GM10266 (cell line): ENCODE results near the gene PAX2.

Source experiments
- DNase-seq: peaks from one replicate; pipeline ENCODE4 v3.0.0; 2012; ENCODE audit errors: extremely low spot score
- CTCF ChIP-seq: IDR thresholded peaks from 2 replicates; pipeline ENCODE4 v1.5.1; 2012; ENCODE audit warnings: mild to moderate bottlenecking, low read depth; ENCODE audit not compliant: control insufficient read depth, insufficient read depth; ENCODE audit errors: missing control alignments

The PAX2 gene

GRCh38 chr10:100755821-100756220 is 10.4 kb downstream of the PAX2 start:
- no peak for TF ChIP-seq CTCF
- no peak for DNase-seq

DNA sequence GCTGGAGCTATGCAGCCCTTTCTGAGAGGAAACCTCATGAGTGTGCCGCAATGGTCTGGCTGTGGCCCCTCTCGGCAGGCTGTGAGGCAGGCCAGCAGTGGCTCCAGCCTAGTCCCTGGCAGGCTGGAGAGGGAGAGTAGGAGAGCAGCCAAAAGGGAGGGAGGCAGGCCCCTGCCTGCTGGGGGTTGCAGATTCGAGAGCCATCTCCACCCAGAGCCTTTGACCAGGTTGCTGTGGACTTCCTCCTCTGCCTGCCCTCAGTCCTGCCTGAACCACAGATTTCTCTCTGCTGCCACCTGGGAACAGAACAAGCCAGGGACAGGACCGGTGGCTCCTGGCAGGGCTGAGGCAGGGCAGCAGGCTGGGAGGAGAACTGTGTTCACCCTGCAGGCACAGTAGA is 13.9 kb downstream of the PAX2 start:
- no peak for TF ChIP-seq CTCF
- no peak for DNase-seq

DNA sequence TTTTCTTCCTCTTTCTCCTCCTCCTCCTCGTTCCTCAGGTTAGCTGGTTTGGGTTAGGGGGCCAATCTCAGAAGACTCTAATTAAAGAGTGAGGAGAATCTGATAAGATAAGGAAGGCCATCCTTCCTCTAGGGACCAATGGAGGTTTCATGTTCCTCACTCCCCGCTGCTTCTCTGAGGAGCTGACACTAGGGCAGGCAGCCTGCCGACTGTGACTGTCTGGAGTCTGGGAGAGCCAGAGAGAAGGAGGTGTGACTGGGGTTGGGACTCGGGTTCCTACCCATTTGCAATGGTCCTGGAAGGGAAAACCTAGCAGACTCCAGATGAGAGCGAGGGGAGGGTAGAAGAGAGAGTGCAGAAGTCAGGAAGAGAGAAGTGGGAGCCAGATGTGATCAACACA is 15.3 kb downstream of the PAX2 start:
- no peak for TF ChIP-seq CTCF
- no peak for DNase-seq

GRCh38 chr10:100761191-100761590 is 15.8 kb downstream of the PAX2 start:
- no peak for DNase-seq
- TF ChIP-seq CTCF = no peak

DNA sequence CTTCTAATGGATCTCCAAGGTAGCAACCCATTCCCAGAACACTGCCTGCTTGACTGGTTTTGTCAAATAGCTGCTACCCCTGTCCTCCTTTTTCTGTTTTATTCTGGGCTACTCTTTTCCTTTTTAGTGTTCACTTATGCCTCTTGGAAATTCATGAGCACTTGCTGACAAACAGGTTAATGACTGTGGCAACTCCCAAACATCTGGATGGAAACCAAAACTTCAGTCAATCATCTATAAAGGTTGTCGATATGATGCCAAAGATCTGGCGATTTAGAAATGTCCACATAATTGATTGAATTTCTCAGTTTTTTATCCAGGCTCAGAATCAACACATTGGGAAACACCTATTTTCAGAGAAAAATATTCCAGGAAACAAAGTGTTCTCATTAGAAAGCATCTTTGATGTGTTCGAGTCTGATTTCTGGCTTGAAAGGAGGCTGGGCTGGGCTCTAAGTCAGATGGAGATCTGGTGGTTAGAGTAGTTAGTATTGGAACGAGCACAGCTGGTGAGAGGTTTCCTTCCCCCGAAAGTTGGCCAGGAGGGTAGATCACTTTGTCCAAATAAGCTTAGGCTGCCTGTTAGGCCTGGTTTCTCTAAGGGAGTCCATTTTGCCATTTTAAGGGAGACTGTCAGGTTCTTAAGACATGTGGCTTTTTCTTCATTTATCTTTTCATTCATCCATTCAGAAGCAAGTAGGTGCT is 17.8 kb downstream of the PAX2 start:
- TF ChIP-seq CTCF = no peak
- DNase-seq = no peak

DNA sequence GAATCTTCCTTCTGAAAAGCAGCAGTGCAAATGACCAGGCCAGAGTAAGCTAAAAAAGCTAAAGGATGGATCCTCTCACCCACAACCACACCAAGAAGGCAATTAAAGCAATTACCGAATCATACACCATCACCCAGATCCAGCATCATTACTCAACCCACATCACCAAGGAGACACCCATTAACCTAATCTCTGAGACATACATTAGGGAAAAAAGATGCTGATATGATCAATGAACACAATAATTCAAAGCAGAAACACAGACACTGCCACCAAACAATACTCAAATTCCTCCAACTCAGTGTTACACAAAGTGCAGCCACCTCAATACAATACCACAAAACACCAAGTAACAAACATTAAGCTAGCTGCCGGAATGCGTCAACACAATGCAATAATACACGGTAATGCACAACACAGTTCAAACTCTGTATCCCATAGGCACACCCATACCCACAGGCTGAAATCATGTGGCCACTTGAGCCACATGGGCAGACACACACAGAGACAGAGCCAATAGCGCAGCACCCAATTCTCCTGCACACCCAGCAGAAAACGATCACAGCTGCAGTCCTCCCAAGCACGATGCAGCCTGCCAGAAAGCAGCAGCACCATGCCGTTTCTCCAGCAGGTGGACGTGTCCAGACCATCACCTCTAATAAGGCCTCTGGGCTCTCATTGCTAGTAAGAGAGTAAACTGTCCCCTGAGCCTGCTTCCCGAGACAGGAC is 21.5 kb downstream of the PAX2 start:
- TF ChIP-seq CTCF = no peak

GRCh38 chr10:100767422-100767775 is 22.0 kb downstream of the PAX2 start:
- DNase-seq = no peak
- TF ChIP-seq CTCF = no peak

More for the DNA sequence above, 21.5 kb downstream of the PAX2 start:
- DNase-seq = no peak
